Activated CD4-positive, alpha-beta T cell treated with anti-CD3 and anti-CD28 coated beads for 1 hour (primary cell): Measurements from ENCODE around the gene LAMC3.

Source experiments
- DNase-seq: peaks from one replicate; pipeline ENCODE4 v3.0.0-alpha.2; 2020

The LAMC3 gene

GRCh38 chr9:130979591-130980385 is 29.2 kb upstream of the LAMC3 start:
- DNase-seq, result no peak

- no peak for DNase-seq
These were observed 28.4 kb upstream of the LAMC3 start for GRCh38 chr9:130980526-130980925.

GRCh38 chr9:130981002-130981755 is 27.8 kb upstream of the LAMC3 start:
- no peak for DNase-seq

GRCh38 chr9:130981756-130982137 is 27.2 kb upstream of the LAMC3 start:
- DNase-seq, result no peak

- DNase-seq, result no peak
These were observed 26.2 kb upstream of the LAMC3 start for GRCh38 chr9:130982636-130983358.

- no peak for DNase-seq
These were observed 25.7 kb upstream of the LAMC3 start for GRCh38 chr9:130983359-130983670.

GRCh38 chr9:130983970-130984369 is 25.0 kb upstream of the LAMC3 start:
- no peak for DNase-seq

GRCh38 chr9:130984521-130984920 is 24.5 kb upstream of the LAMC3 start:
- DNase-seq, result no peak

- no peak for DNase-seq
These were observed 23.9 kb upstream of the LAMC3 start for GRCh38 chr9:130985029-130985428.

GRCh38 chr9:130985606-130986162 is 23.3 kb upstream of the LAMC3 start:
- DNase-seq, result no peak

- DNase-seq, result no peak
These were observed 22.5 kb upstream of the LAMC3 start for GRCh38 chr9:130986356-130986965.

- DNase-seq, result no peak
These were observed 21.9 kb upstream of the LAMC3 start for GRCh38 chr9:130987054-130987453.

GRCh38 chr9:130987738-130988399 is 21.1 kb upstream of the LAMC3 start:
- DNase-seq, result no peak

- DNase-seq, result no peak
These were observed 20.6 kb upstream of the LAMC3 start for GRCh38 chr9:130988400-130988747.

GRCh38 chr9:130988905-130989304 is 20.1 kb upstream of the LAMC3 start:
- DNase-seq, result no peak

- DNase-seq, result no peak
These were observed 19.6 kb upstream of the LAMC3 start for GRCh38 chr9:130989391-130989790.

GRCh38 chr9:130989891-130990290 is 19.1 kb upstream of the LAMC3 start:
- DNase-seq, result no peak

GRCh38 chr9:130990306-130990977 is 18.5 kb upstream of the LAMC3 start:
- no peak for DNase-seq

GRCh38 chr9:130990978-130991777 is 17.8 kb upstream of the LAMC3 start:
- DNase-seq, result no peak

- DNase-seq, result no peak
These were observed 16.9 kb upstream of the LAMC3 start for GRCh38 chr9:130991778-130992681.
